Activated CD8-positive, alpha-beta memory T cell treated with anti-CD3 and anti-CD28 coated beads, Interleukin-2, amount 50 U/mL, for 4 hours (primary cell): Measurements from ENCODE around the gene DIP2C.

ENCODE experiments used
- DNase-seq: peaks from one replicate; pipeline ENCODE4 v3.0.0-alpha.2; 2020

DIP2C gene

DNA sequence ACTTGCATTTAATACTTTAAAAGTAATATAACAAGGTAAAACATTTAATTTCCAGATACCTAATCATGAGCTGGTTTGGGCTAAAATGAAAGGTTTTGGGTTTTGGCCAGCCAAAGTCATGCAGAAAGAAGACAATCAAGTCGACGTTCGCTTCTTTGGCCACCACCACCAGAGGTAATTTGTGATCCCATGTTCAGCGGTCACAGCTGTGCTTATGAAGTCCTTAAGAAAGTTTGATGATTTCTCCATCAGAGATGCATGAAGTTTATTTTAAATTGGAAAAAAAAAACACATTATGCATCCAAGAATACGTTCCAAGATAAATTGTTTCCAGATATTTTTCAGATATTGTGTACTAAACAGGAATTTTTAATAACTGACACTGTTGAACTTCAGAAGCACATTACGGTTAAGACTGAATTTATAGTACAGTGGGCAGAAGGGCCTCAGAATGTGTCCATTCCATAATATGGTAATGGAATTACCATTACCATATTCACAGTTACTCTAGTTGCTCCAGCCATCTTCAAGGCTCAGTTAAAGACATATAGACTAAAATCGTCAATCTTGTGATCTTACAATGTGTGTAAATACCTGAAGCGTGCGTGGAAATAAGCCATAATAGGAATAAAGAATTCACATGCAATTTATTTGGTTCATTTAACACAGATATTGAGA lies 447.4 kb downstream of the DIP2C start:
- no peak for DNase-seq

DNA sequence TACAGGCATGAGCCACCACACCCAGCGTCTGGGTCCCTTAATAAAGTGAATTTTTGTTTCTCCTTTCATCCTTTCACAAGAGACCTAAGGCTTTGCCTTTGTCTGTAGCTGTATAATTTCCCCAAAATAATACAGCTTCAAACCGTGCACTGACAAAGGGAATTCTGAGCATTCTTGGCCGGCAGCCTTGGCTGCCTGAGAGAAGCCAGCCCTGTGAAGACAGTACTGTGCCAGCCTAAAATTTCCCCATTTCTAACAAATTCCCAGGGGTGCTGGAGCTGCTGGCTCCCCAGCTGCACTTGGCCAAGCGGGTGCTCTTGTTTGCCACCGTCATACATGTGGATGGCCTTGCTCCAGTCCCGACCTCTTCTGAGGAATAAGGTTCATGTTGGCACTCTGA lies 448.0 kb downstream of the DIP2C start:
- no peak for DNase-seq

DNA sequence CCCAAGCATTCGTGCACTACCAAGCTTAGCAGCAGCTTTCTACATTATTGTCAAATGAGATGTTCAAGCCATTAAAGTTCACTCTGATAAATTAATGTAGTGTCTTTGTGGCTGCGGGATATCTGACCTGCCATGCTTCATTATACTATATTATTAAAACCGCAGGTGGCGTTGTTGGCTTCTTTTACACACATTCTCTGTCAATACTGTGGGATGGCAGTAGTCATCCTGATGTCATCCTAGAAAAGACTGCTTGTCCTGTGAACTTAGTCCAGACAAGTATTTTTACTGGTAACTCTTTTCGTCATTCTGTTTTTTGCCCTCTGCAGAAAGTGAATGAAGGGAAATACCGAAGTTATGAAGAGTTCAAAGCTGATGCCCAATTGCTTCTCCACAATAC lies 450.4 kb downstream of the DIP2C start:
- no peak for DNase-seq

DNA sequence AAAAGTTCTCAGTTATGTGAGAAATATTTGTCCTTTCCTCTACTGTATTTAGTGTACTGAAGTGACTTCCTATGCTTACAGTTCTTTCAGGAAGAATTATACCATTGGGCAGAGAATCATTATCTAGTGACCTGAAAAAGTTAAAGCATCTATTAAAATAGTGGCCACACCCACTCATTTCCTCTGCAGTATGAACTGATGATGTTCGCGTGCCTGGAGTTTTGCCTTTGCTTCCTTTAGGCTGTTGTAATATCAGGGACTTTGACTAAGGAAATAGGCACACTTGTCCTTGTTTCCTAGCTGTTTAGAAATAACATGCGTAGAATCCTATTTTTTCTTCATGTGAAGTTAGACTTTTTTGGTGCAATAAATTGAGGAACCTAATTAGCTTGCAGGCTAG lies 453.6 kb downstream of the DIP2C start:
- no peak for DNase-seq

DNA sequence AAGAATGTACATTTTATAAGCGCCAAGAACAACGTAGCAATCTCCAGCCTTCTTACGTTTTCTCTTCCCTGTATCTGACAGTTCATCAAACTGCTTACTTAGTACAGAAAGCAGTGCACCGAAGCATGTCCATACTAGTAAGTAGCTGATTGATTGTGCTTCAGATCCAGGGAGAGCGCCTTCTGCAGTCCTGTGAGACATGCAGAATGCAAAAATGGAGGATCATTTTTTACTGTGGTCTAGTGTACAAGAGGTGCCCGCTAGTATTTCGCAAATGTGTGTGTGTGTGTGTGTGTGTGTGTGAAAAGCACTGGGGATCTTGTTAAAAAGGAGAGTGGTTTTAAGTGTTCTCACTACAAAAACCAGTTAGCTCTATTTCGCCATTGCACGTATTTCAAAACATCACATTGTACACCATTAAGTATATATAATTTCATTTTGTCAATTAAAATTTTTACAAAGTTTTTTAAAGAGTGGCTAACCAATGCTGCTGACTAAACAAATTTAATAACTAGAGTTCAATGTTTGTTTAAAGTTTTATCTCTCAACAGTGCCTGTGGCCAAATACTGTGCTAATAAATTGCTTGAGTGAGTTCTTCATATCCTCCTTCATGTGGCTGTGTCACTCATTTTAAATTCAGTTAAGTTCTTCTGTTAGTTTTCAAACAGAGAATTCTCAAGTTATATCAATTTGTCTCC lies 454.6 kb downstream of the DIP2C start:
- no peak for DNase-seq

DNA sequence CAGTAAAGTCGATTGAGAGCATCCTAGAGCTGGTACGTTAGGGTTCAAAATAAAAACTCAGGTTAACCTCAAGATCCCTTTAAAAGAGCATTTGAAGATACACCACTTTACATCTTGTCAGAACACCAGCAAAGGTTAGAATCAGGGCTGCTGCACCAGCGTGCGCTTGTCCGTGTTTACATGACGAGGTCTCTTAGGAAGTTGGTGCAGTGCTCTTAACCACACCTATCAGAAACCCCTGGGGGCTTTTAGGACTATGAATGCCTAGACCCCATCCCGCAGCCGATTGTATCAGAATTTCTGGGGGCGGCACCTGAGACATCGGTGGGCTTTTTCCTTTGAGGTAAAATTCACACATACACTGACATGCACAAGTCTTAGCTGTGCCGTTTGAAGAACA lies 456.6 kb downstream of the DIP2C start:
- DNase-seq = no peak

DNA sequence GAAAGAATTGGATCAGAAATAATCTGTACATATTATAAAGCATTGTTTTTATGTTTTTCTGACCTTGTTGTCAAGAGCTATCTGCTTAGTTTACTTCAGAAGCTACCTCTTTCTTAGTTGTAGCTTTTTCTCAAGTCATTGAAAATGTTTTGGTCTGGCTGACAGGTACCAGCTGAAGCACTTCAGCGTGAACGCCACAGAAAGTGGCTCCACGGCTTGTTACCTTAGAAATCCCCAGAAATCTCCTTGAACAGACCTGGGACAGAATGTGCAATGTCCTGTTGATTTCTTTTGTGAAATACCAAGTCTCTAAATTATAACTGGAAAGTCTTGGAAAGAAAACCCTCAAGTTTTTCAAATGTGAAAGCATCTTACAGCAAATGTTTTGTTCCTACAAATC lies 457.4 kb downstream of the DIP2C start:
- no peak for DNase-seq

DNA sequence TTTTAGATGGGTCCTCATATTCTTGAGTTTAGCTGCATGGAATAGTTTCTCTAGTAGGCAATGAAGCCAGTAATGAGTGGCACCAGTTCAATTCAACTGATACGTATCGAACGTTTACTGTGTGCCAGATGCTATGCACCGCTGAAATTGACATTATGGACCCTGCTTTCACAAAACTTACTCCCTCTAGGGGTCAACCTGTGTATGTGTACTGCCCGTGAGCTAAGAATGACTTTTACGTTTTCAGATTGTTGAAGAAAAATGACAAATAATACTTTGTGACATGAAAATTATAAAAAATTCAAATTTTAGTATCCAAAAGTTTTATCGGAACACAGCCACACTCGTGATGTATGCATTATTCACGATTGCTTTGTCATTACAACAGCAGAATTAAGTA lies 458.7 kb downstream of the DIP2C start:
- DNase-seq = no peak

DNA sequence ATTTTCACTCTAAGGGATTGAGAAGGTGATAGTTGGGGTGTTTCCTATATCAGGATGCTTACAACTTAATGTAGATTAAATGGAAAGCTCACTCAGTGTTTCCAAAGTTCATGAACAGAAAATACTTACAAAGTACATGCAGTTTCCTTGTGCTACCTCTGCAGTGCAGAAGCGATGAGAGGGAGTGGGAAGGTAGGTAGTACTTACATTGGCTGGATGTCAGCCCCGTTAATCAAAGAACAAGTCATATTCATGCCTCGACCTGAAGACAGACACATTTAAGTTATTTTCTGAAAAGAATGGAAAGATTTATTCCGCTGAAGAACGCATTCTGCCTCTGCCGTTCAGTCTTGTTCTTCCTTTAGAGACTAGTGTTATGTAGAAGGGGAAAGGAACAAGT lies 461.1 kb downstream of the DIP2C start:
- DNase-seq = no peak

DNA sequence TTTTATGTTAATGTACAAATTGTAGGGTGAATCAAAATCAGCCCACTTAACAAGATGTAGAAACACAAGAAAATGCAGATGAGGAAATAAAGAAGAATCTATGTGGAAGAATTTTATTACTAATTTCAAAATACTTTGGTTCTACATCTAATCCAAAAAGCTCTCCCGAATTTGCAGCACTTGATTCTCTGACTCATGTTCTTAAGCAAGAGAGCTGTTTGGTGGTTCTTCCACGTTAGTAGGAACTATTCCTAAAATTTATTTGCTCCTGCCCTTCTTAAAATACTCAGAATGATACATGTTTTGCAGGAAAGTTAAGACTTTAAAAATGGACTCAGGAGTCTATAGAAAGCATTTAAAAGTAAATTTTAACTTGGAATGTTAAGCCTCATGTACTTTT lies 462.5 kb downstream of the DIP2C start:
- no peak for DNase-seq

DNA sequence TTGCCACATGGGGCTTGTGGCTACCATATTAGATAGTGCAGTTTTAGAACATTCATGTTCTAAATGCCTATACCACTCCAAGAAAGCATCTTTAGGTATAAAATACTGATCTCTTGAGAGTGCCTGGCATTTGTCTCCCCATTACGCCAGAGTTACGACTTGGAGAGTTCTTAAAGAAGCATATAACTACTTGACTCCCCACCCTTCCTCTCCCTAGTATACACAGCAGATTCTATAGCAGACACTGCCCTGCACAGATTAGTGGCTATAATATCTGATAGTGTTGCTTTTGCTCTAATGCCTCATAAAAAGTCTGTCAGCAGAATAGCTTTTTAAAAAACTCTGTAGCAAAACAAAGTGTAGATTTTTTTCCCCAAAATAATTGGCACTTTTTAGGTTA lies 463.4 kb downstream of the DIP2C start:
- DNase-seq = no peak

DNA sequence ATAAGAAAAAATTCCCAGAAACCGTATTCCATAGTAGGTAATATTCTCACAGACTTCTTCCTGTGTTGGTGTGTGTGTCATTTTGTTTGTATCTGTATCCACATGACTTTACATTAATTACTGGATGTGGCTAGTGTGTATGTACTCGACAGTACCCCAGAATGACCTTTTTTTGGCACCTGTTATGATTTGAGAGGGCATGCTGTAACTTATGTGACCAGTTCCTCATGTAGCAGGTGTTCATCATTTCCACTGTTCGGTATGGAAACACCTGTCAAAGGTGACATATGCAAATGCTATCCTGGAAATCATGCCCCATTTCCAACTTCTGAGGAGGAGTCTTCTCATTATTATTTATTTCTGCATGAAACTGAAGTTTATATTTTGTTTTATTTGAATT lies 464.9 kb downstream of the DIP2C start:
- no peak for DNase-seq
